ENCODE results near the gene EML5. TPM values are rescaled to one million over a fixed set of nuclear protein-coding genes. Genes with fewer than 3 reads are reported as not detected.

Gene EML5
- total and polyA plus RNA-seq, 2 donors (not counting 3 experiments of a cell fraction or from before 2014, with no cell fraction given) = not detected

DNA sequence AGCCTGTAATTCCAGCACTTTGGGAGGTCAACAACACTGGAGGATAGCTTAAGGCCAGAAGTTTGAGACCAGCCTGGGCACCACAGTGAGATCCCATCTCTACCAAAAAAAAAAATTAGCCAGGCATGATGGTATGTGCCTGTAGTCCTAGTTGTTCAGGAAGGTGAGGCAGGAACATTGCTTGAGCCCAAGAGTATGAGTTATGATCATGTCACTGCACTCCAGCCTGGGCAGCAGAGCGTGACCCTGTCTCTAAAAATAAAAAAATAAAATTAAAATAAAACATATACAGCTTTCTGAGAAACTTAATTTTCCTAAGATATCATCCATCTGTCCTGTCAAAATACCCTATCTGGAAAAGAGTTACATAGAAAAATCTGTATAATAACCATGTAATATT lies 38.9 kb downstream of the EML5 start:
- ChIA-PET POLR2A (no interaction called here), CTCF (no interaction called here)
- FAIRE-seq = no peak
- no TSS peak for BruUV-seq (replicated peaks)
- Histone ChIP-seq H3K27ac (ENCODE audit: insufficient read depth, low read depth, low read length) (no peak overlapping the region), H2AFZ (ENCODE audit: low read depth, low read length) (no peak overlapping the region), H3K27me3 (ENCODE audit: control insufficient read depth in 2 of 2, insufficient read depth in 2 of 2, low read length in 2 of 2) (peaks cover 0 to 2% of the 10 kb centered on the region in 2 experiments), H3K9me1 (replicated peaks; ENCODE audit: control insufficient read depth, extremely low read depth, insufficient read depth, low read length) (no peaks in the 10 kb centered on the region), H3K79me2 (ENCODE audit: control insufficient read depth, insufficient read depth, low read length) (no peaks in the 10 kb centered on the region), H4K20me1 (replicated peaks; ENCODE audit: control insufficient read depth, extremely low read depth, insufficient read depth, low read length) (no peaks in the 10 kb centered on the region), H3K36me3 (ENCODE audit: control insufficient read depth in 2 of 2, extremely low read depth in 1 of 2, insufficient read depth in 2 of 2, low read length in 2 of 2) (no peaks in the 10 kb centered on the region), H3K9ac (replicated peaks; ENCODE audit: extremely low read depth, insufficient read depth, low read length) (no peak overlapping the region), H3K9me3 (replicated peaks; ENCODE audit: control insufficient read depth, insufficient read depth, low read length) (no peaks in the 10 kb centered on the region), H3K4me2 (ENCODE audit: insufficient read depth, low read length) (no peak overlapping the region), H3K4me1 (ENCODE audit: control insufficient read depth, extremely low read depth, insufficient read depth, low read length) (no peaks in the 10 kb centered on the region), H3K4me3 (replicated peaks in 1 of 3; ENCODE audit: insufficient read depth in 1 of 3, low read depth in 1 of 3, low read length in 3 of 3) (no peak overlapping the region)
- TF ChIP-seq JUN (IDR thresholded peaks at IDR 0.05; ENCODE audit: borderline replicate concordance, insufficient read depth, insufficient read length, low read depth) (no peak), POLR2A (IDR thresholded peaks at IDR 0.05; ENCODE audit: low read depth, low read length) (no peak), FOS (IDR thresholded peaks at IDR 0.05; ENCODE audit: borderline replicate concordance, insufficient read depth, low read length) (no peak)
- TF ChIP-seq, protein P1, sequence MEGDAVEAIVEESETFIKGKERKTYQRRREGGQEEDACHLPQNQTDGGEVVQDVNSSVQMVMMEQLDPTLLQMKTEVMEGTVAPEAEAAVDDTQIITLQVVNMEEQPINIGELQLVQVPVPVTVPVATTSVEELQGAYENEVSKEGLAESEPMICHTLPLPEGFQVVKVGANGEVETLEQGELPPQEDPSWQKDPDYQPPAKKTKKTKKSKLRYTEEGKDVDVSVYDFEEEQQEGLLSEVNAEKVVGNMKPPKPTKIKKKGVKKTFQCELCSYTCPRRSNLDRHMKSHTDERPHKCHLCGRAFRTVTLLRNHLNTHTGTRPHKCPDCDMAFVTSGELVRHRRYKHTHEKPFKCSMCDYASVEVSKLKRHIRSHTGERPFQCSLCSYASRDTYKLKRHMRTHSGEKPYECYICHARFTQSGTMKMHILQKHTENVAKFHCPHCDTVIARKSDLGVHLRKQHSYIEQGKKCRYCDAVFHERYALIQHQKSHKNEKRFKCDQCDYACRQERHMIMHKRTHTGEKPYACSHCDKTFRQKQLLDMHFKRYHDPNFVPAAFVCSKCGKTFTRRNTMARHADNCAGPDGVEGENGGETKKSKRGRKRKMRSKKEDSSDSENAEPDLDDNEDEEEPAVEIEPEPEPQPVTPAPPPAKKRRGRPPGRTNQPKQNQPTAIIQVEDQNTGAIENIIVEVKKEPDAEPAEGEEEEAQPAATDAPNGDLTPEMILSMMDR (IDR thresholded peaks at IDR 0.05; ENCODE audit: extremely low read depth in 1 of 2, insufficient read depth in 1 of 2, low read depth in 1 of 2, low read length in 2 of 2) = no peak
- intact Hi-C loops (cut with micrococcal nuclease) (no loop called here), dilution Hi-C loops (cut with MboI; ENCODE audit: extremely low pct_ligation_motif_present, low sequenced_read_pairs) (no loop called here)
- DNase-seq (ENCODE audit: low read depth, low spot score) = no peak

DNA sequence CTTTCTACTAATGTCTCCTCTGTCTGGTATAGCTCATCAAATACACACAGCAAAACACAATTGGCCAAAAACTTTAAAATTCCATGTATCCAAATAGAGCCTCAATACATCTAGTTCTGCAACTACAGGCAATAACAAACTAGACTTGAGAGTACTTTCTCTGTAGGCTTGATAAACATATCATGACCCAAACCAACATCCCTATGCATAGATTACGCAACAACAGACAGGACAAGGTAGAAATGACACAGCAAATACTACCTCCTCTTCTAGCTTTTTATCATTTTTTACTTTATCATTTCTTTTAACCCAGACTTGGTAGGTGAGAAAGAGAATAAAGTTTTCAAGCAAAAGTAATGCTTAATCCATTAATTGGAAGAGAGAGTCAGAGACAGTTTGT lies 41.8 kb downstream of the EML5 start:
- dilution Hi-C loops (cut with MboI; ENCODE audit: extremely low pct_ligation_motif_present, low sequenced_read_pairs) = no loop called here
- intact Hi-C loops (cut with micrococcal nuclease) = no loop called here
- FAIRE-seq (no peak), DNase-seq (ENCODE audit: low read depth, low spot score) (no peak)
- no TSS peak for BruUV-seq (replicated peaks)
- Histone ChIP-seq H2AFZ (ENCODE audit: low read depth, low read length) (no peak overlapping the region), H3K9me1 (replicated peaks; ENCODE audit: control insufficient read depth, extremely low read depth, insufficient read depth, low read length) (no peaks in the 10 kb centered on the region), H3K4me2 (ENCODE audit: insufficient read depth, low read length) (no peak overlapping the region), H3K4me3 (replicated peaks in 1 of 3; ENCODE audit: insufficient read depth in 1 of 3, low read depth in 1 of 3, low read length in 3 of 3) (no peak overlapping the region), H3K27ac (ENCODE audit: insufficient read depth, low read depth, low read length) (no peak overlapping the region), H3K9ac (replicated peaks; ENCODE audit: extremely low read depth, insufficient read depth, low read length) (no peak overlapping the region), H3K36me3 (ENCODE audit: control insufficient read depth in 2 of 2, extremely low read depth in 1 of 2, insufficient read depth in 2 of 2, low read length in 2 of 2) (no peaks in the 10 kb centered on the region), H3K9me3 (replicated peaks; ENCODE audit: control insufficient read depth, insufficient read depth, low read length) (no peaks in the 10 kb centered on the region), H4K20me1 (replicated peaks; ENCODE audit: control insufficient read depth, extremely low read depth, insufficient read depth, low read length) (no peaks in the 10 kb centered on the region), H3K79me2 (ENCODE audit: control insufficient read depth, insufficient read depth, low read length) (no peaks in the 10 kb centered on the region), H3K27me3 (ENCODE audit: control insufficient read depth in 2 of 2, insufficient read depth in 2 of 2, low read length in 2 of 2) (peaks cover 0 to 3% of the 10 kb centered on the region in 2 experiments), H3K4me1 (ENCODE audit: control insufficient read depth, extremely low read depth, insufficient read depth, low read length) (no peaks in the 10 kb centered on the region)
- ChIA-PET POLR2A (no interaction called here), CTCF (interaction anchor here (1.3 to 1.5 kb wide), 4 partner anchors 14 to 69 kb away, joined by 3 to 5 read pairs (median 4); no protein-coding TSS in a partner anchor)
- TF ChIP-seq FOS (IDR thresholded peaks at IDR 0.05; ENCODE audit: borderline replicate concordance, insufficient read depth, low read length) (no peak), GATA2 (IDR thresholded peaks at IDR 0.05; ENCODE audit: insufficient read depth, insufficient read length, low read depth, low read length) (no peak), POLR2AphosphoS5 (IDR thresholded peaks at IDR 0.05; ENCODE audit: insufficient read depth, low read depth, low read length) (no peak), EZH2 (IDR thresholded peaks at IDR 0.05; ENCODE audit: borderline replicate concordance, low read depth, low read length, severe bottlenecking) (no peak), MYC (IDR thresholded peaks at IDR 0.05; ENCODE audit: low read depth, low read length) (no peak), POLR2A (IDR thresholded peaks at IDR 0.05; ENCODE audit: low read depth, low read length) (no peak), JUN (IDR thresholded peaks at IDR 0.05; ENCODE audit: borderline replicate concordance, insufficient read depth, insufficient read length, low read depth) (no peak)
- TF ChIP-seq, protein P1 (IDR thresholded peaks at IDR 0.05; ENCODE audit: extremely low read depth in 1 of 2, insufficient read depth in 1 of 2, low read depth in 1 of 2, low read length in 2 of 2) = no peak
- TF ChIP-seq, protein P2, sequence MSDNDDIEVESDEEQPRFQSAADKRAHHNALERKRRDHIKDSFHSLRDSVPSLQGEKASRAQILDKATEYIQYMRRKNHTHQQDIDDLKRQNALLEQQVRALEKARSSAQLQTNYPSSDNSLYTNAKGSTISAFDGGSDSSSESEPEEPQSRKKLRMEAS (IDR thresholded peaks at IDR 0.05; ENCODE audit: insufficient read depth, insufficient read length) = no peak

All from endothelial cell of umbilical vein (primary cell).